COLO668 (cell line): ENCODE results near the gene SPIN2B.

Experiments used
- DNase-seq: peaks from one replicate; lab custom pipeline; 2025; ENCODE audit not compliant: unreplicated experiment; lab: John Stamatoyannopoulos, UW

Gene SPIN2B

GRCh38 chrX:57074458-57074857 lies 46.9 kb downstream of the SPIN2B start:
- no peak for DNase-seq

- DNase-seq = no peak
Measured at GRCh38 chrX:57070185-57070984, 51.0 kb downstream of the SPIN2B start.
